HepG2 (cell line): ENCODE results near the gene PAX4. TPM values are rescaled to one million over a fixed set of nuclear protein-coding genes. Genes with fewer than 3 reads are reported as not detected.

Experiments used
- CREBL2 ChIP-seq: sonication (generic); formaldehyde crosslinking; IDR thresholded peaks from 2 replicates; pipeline ENCODE4 v1.8.1; 2023; ENCODE audit warnings: missing genetic modification reagents, mild to moderate bottlenecking, borderline replicate concordance
- DNMT1 ChIP-seq: sonication (generic); formaldehyde crosslinking; IDR thresholded peaks from 2 replicates; pipeline ENCODE4 v1.5.1; 2020; ENCODE audit warnings: mild to moderate bottlenecking, missing genetic modification reagents
- E2F5 ChIP-seq: sonication (generic); formaldehyde crosslinking; conservative IDR thresholded peaks from 2 replicates; pipeline ENCODE4 v1.4.0; 2020; ENCODE audit warnings: missing genetic modification reagents
- EZH2 ChIP-seq: conservative IDR thresholded peaks from 2 replicates; pipeline ENCODE4 v1.6.1; 2012; ENCODE audit warnings: mild to moderate bottlenecking, low read depth, low read length, moderate library complexity
- HMGXB4 ChIP-seq, 2 experiments: sonication (generic) in 1 of 2; formaldehyde crosslinking in 1 of 2; IDR thresholded peaks; 2 replicates each; pipeline versions ENCODE4 v1.4.0 to v1.6.1; 2018 to 2020; ENCODE audit warnings: missing genetic modification reagents in 2 of 2, borderline replicate concordance in 1 of 2, low read depth in 1 of 2, mild to moderate bottlenecking in 1 of 2, missing biosample characterization in 1 of 2
- PCBP1 ChIP-seq: fragments of 200-400 bp; formaldehyde crosslinking; IDR thresholded peaks from 2 replicates; pipeline ENCODE4 v1.6.1; 2017; ENCODE audit warnings: mild to moderate bottlenecking, low read depth, low read length, borderline replicate concordance
- PRDM15 ChIP-seq: sonication (generic); formaldehyde crosslinking; IDR thresholded peaks from 2 replicates; pipeline ENCODE4 v1.4.0; 2020; ENCODE audit warnings: missing genetic modification reagents
- SNAPC4 ChIP-seq: sonication (generic); formaldehyde crosslinking; IDR thresholded peaks from 2 replicates; pipeline ENCODE4 v1.4.0; 2020; ENCODE audit warnings: mild to moderate bottlenecking, missing genetic modification reagents
- TFDP2 ChIP-seq: sonication (generic); formaldehyde crosslinking; IDR thresholded peaks from 2 replicates; pipeline ENCODE4 v1.4.0; 2020; ENCODE audit warnings: missing genetic modification reagents
- YEATS2 ChIP-seq: sonication (generic); formaldehyde crosslinking; IDR thresholded peaks from 2 replicates; pipeline ENCODE4 v1.4.0; 2020; ENCODE audit warnings: missing genetic modification reagents, borderline replicate concordance
- ZNF12 ChIP-seq: sonication (generic); formaldehyde crosslinking; IDR thresholded peaks from 2 replicates; pipeline ENCODE4 v1.5.0; 2020; ENCODE audit warnings: missing genetic modification reagents
- ZNF331 ChIP-seq: sonication (generic); formaldehyde crosslinking; IDR thresholded peaks from 2 replicates; pipeline ENCODE4 v1.4.0; 2020; ENCODE audit warnings: missing genetic modification reagents
- ZNF576 ChIP-seq: sonication (generic); formaldehyde crosslinking; IDR thresholded peaks from 2 replicates; pipeline ENCODE4 v1.4.0; 2020; ENCODE audit warnings: mild to moderate bottlenecking, missing genetic modification reagents
- polyA plus RNA-seq, 8 experiments: library from polyadenylated mRNA; depleted of rRNA in 3 of 8; stranded (reverse) in 7 of 8; unstranded in 1 of 8; fragments of >200 nt; fragmentation: Illumina TruSeq in 4 of 8; extraction: Trizol in 4 of 8; gene quantifications; 2 replicates each; pipeline versions ENCODE4 v1.2.1 to v1.2.3, GENCODE V29; 2011 to 2016; ENCODE audit warnings: low read depth in 4 of 8, missing spikeins in 1 of 8, mixed read lengths in 1 of 8; ENCODE audit not compliant: insufficient read depth in 1 of 8
- total RNA-seq, 5 experiments: library from RNA; depleted of rRNA; stranded (reverse); fragments of >200 nt; fragmentation: Illumina TruSeq; extraction: Trizol; gene quantifications; 2 replicates each; pipeline ENCODE4 v1.2.3, GENCODE V29; 2016; ENCODE audit warnings: low read depth in 1 of 5

PAX4 gene
- total and polyA plus RNA-seq, 2 of the 13 experiments (the other 11 are each of a cell fraction or from before 2014, with no cell fraction given): not detected

GRCh38 chr7:127588697-127589482 lies 29.1 kb downstream of the PAX4 start (continued):
- TF ChIP-seq EZH2 (no peak), ZNF576 (CRISPR knock-in tag) (no peak), PRDM15 (CRISPR knock-in tag) (no peak), PCBP1 (no peak), SNAPC4 (CRISPR knock-in tag) (no peak), YEATS2 (CRISPR knock-in tag) (peak; percentile 69; the same call in 1 of the 2 replicates), TFDP2 (peak; percentile 61), HMGXB4 (CRISPR knock-in tag; IDR thresholded peaks at IDR 0.05; ENCODE audit: borderline replicate concordance in 1 of 2, low read depth in 1 of 2) (peak; percentile 93 to 96), ZNF331 (CRISPR knock-in tag) (peak; percentile 53; the same call in 1 of the 2 replicates), E2F5 (CRISPR knock-in tag) (no peak), DNMT1 (CRISPR knock-in tag) (no peak), ZNF12 (no peak), CREBL2 (CRISPR knock-in tag) (0 out of 2 replicates have a peak, but pooled peaks have one; percentile 56)
